ENCODE measurements around the gene TMA16.
A peak's percentile ranks its signal among the peaks of the same experiment; 100 is the strongest.

Gene TMA16

GRCh38 chr4:163485589-163485988 lies 8.9 kb upstream of the TMA16 start:
- Mint-ChIP-seq H3K27ac (no peak overlapping the region), H3K36me3 (ENCODE audit: low read depth) (no peaks in the 10 kb centered on the region), H3K9me3 (no peaks in the 10 kb centered on the region), H3K4me3 (no peak overlapping the region), H3K4me1 (ENCODE audit: low read depth) (peaks cover 8% of the 10 kb centered on the region), H3K27me3 (ENCODE audit: low read depth) (peaks cover 32% of the 10 kb centered on the region)
- no peak for DNase-seq (ENCODE audit: low spot score)

DNA sequence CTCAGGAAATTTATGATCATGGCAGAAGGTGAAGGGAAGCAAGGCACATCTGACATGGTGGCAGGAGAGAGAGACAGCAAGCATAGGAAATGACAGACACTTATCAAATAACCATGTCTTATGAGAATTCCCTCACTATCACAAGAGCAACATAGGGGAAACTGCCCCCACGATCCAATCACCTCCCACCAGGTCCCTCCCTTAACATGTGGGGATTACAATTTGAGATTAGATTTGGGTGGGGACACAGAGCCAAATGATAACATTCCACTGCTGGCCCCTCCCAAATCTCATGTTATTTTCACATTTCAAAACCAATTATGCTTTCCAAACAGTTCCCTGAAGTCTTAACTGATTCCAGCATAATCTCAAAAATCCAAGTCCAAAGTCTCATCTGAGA lies 8.2 kb upstream of the TMA16 start:
- Mint-ChIP-seq H3K4me3 (no peak overlapping the region), H3K36me3 (ENCODE audit: low read depth) (no peaks in the 10 kb centered on the region), H3K27me3 (ENCODE audit: low read depth) (peaks cover 31% of the 10 kb centered on the region)

GRCh38 chr4:163489929-163490328 lies 4.6 kb upstream of the TMA16 start:
- DNase-seq (ENCODE audit: low spot score): no peak
- Mint-ChIP-seq H3K27ac (no peak overlapping the region), H3K36me3 (ENCODE audit: low read depth) (no peaks in the 10 kb centered on the region), H3K4me3 (no peak overlapping the region), H3K4me1 (ENCODE audit: low read depth) (peaks cover 11% of the 10 kb centered on the region), H3K27me3 (ENCODE audit: low read depth) (peaks cover 32% of the 10 kb centered on the region), H3K9me3 (no peaks in the 10 kb centered on the region)

More for the DNA sequence above, 8.2 kb upstream of the TMA16 start:
- DNase-seq (ENCODE audit: low spot score): no peak
- Mint-ChIP-seq H3K9me3 (no peaks in the 10 kb centered on the region), H3K27ac (no peak overlapping the region), H3K4me1 (ENCODE audit: low read depth) (peaks cover 8% of the 10 kb centered on the region)

DNA sequence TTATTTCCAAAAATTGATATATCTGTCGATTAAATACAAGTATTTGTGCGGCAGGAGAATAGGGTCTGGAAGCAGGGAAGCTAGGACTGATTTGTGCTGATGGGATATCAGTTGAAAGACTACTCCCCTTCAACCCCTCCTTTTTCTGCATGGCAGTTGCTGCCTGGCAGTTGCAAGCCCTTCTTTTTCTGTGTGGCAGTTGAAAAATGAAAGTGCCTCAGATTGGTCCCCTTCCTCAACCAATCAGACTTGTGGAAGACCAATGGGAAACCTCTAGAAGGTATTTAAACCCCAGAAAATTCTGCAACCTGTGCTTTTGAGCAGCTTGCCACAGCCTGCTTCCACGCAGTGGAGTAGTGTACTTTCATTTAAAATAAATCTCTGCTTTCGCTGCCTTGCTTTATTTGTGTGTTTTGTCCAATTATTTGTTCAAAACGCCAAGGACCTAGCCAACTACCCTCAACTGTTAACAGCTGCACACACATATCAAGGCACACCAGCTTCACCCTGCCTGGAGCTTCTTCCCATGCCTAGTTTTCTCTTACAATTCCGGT lies 1.5 kb upstream of the TMA16 start:
- H3K36me3 Mint-ChIP-seq (ENCODE audit: low read depth): peaks cover 4% of the 10 kb centered on the region
- no peaks in the 10 kb centered on the region for H3K9me3 Mint-ChIP-seq
- DNase-seq (ENCODE audit: low spot score): no peak
- peak overlapping the region; percentile 98 for H3K27ac Mint-ChIP-seq
- H3K4me3 Mint-ChIP-seq: peak overlapping the region; percentile 91
- H3K4me1 Mint-ChIP-seq (ENCODE audit: low read depth): peaks cover 30% of the 10 kb centered on the region
- H3K27me3 Mint-ChIP-seq (ENCODE audit: low read depth): peaks cover 21% of the 10 kb centered on the region

DNA sequence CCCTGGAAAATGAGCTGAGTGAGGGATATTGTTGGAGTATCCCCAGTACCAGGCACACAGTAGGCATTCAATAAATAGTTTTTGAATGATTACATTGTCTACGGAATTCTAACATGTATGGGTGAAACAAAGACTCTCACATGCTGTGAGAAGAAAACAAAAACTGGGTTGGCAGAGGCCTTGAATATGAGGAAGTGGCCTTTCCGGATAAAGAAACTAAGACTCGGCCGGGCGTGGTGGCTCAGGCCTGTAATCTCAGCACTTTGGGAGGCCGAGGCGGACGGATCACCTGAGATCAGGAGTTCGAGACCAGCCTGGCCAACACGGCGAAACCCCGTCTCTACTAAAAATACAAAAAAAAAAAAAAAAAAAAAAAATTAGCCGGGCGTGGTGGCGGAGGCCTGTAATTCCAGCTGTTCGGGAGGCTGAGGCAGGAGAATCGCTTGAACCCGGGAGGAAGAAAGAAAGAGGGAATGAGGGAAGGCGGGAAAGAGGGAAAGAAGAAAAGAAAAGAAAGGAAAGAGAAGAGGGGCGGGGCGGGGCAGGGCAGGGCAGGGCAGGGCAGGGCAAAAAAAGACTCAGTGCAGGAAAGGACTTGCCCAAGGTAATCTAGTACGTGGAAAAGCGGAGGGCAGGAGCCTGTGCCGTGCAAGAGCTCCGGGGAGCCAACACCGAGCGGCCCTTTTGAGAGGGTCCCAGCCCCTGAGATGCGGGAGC lies 689 bp upstream of the TMA16 start:
- Mint-ChIP-seq H3K4me1 (ENCODE audit: low read depth) (peaks cover 25% of the 10 kb centered on the region), H3K27me3 (ENCODE audit: low read depth) (peaks cover 17% of the 10 kb centered on the region), H3K9me3 (no peaks in the 10 kb centered on the region), H3K27ac (peak overlapping the region; percentile 98), H3K4me3 (peak overlapping the region; percentile 91), H3K36me3 (ENCODE audit: low read depth) (peaks cover 4% of the 10 kb centered on the region)
- DNase-seq (ENCODE audit: low spot score): no peak

- Mint-ChIP-seq H3K27ac (peak overlapping the region; percentile 87), H3K36me3 (ENCODE audit: low read depth) (peaks cover 4% of the 10 kb centered on the region), H3K4me3 (peak overlapping the region; percentile 95), H3K9me3 (no peaks in the 10 kb centered on the region), H3K27me3 (ENCODE audit: low read depth) (peaks cover 3% of the 10 kb centered on the region), H3K4me1 (ENCODE audit: low read depth) (peaks cover 25% of the 10 kb centered on the region)
- no peak for DNase-seq (ENCODE audit: low spot score)
Measured at GRCh38 chr4:163495900-163496299, 1.4 kb downstream of the TMA16 start.

DNA sequence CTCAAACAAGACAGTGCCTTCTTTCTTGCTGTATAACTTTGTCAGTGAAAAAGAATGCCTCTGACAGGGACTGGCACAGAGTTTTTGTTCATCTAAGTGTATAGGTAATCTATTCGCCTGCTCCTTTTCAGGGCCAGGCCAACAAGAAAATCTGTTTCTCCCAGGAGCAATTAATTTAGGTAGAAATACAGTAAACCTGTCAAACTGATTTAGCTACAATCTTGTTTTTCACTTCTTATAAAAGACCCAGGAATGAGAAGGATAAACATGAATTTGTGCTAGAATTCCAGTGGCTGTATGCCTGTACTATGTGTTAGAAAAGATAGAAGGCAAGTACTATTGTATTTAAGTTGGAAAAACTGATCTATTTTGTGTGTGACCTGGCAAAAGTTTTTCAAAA lies 6.1 kb downstream of the TMA16 start:
- Mint-ChIP-seq H3K27me3 (ENCODE audit: low read depth) (no peaks in the 10 kb centered on the region), H3K36me3 (ENCODE audit: low read depth) (peaks cover 15% of the 10 kb centered on the region), H3K4me3 (no peak overlapping the region), H3K27ac (no peak overlapping the region), H3K4me1 (ENCODE audit: low read depth) (peaks cover 34% of the 10 kb centered on the region), H3K9me3 (peaks cover 8% of the 10 kb centered on the region)
- no peak for DNase-seq (ENCODE audit: low spot score)

DNA sequence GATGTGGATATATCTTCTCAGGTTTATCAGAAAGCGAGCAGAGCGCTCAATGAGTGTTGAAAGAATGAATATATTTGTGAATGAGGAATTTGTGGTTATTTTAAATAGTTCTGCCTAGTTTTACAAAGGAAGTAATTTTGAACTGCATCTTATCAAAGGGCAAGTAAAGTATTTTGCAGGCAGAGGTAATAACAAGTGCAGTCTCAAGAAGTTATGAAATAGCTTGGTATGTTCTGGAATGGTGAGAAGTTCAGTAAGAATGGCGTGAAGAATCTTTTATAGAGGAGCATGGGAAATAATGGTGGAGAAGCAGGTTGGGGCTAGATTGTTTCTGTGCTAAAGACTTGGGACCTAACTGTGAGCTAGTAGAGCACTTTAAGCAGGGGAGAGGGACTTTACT lies 10.9 kb downstream of the TMA16 start:
- Mint-ChIP-seq H3K27ac (no peak overlapping the region), H3K4me1 (ENCODE audit: low read depth) (peaks cover 17% of the 10 kb centered on the region)

GRCh38 chr4:163515198-163515597 lies 20.7 kb downstream of the TMA16 start:
- DNase-seq (ENCODE audit: low spot score): no peak
- H3K27ac Mint-ChIP-seq: no peak overlapping the region
- H3K9me3 Mint-ChIP-seq: no peaks in the 10 kb centered on the region
- H3K4me3 Mint-ChIP-seq: no peak overlapping the region
- H3K27me3 Mint-ChIP-seq (ENCODE audit: low read depth): no peaks in the 10 kb centered on the region
- no peaks in the 10 kb centered on the region for H3K4me1 Mint-ChIP-seq (ENCODE audit: low read depth)
- H3K36me3 Mint-ChIP-seq (ENCODE audit: low read depth): peaks cover 37% of the 10 kb centered on the region

More for the DNA sequence above, 10.9 kb downstream of the TMA16 start:
- no peak for DNase-seq (ENCODE audit: low spot score)
- no peaks in the 10 kb centered on the region for H3K27me3 Mint-ChIP-seq (ENCODE audit: low read depth)
- no peak overlapping the region for H3K4me3 Mint-ChIP-seq
- peaks cover 8% of the 10 kb centered on the region for H3K9me3 Mint-ChIP-seq
- peaks cover 25% of the 10 kb centered on the region for H3K36me3 Mint-ChIP-seq (ENCODE audit: low read depth)

DNA sequence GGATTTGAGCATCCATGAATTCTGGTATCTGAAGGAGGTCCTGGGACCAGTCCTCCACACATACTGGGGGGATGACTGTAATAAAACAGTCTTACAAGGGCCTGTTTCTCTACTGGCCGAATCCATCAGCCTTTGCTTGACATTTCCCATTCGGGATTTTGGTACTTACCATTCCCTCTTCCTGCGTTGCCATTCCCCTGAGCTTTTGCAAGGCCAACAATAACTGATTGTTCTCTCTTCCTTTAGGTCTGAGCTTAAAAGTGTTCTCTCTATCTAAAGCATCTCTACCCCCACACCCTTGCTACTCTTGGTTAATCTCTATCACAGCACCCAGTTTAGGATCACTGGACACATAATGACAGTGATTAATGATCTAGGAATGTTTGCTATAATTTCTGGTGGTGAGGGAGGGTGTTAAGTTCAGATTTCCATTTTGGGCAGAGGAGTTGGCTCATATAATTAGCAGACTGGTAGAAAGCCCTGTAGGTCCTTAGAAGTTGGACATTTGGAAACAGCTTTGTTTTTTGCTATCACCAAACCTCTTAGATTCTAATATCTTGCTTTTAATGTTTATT lies 29.4 kb downstream of the TMA16 start:
- peaks cover 41% of the 10 kb centered on the region for H3K36me3 Mint-ChIP-seq (ENCODE audit: low read depth)

DNA sequence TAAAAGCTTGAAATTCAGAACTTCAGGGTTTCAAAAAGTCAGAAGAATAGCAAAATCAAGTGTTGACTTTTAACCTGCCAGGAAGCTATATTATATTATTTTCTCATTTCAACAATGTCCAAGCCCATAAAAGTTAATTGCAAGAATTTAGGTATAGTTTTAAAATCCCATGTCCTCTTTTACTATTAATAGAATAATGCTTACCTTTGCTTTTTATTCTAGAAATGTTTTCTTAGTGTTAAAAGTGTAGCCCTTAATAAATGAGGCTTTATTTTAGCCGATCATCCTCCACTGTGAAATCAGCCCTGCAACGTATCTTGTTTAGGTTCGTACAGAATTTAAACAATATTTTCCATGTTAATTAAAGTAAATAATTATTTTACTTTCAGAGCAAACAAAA lies 31.5 kb downstream of the TMA16 start:
- Mint-ChIP-seq H3K27me3 (ENCODE audit: low read depth) (no peaks in the 10 kb centered on the region), H3K9me3 (no peaks in the 10 kb centered on the region), H3K36me3 (ENCODE audit: low read depth) (peaks cover 33% of the 10 kb centered on the region), H3K27ac (no peak overlapping the region), H3K4me1 (ENCODE audit: low read depth) (no peaks in the 10 kb centered on the region), H3K4me3 (no peak overlapping the region)
- no peak for DNase-seq (ENCODE audit: low spot score)

More for the DNA sequence above, 29.4 kb downstream of the TMA16 start:
- DNase-seq (ENCODE audit: low spot score): no peak
- Mint-ChIP-seq H3K9me3 (no peaks in the 10 kb centered on the region), H3K4me1 (ENCODE audit: low read depth) (no peaks in the 10 kb centered on the region), H3K27me3 (ENCODE audit: low read depth) (no peaks in the 10 kb centered on the region), H3K27ac (no peak overlapping the region), H3K4me3 (no peak overlapping the region)

DNA sequence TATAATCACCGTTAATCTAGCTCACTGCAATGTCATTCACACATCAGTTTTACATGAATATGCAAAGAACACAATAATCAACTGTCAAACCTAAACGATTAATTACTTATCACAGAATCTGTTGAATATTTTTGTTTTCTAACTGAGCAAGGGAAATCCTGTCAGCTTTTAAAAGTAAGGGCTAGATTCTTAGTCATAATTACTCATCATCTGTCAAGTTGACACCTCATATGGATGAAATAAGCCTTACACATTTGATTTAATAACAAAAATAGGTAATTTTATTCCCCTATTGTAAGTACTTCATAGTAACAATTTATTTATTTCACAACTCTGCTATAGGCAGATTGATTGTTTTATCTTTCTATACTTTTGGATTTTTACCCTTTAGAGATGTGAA lies 32.7 kb downstream of the TMA16 start:
- H3K9me3 Mint-ChIP-seq: no peaks in the 10 kb centered on the region
- no peak overlapping the region for H3K4me3 Mint-ChIP-seq
- no peaks in the 10 kb centered on the region for H3K4me1 Mint-ChIP-seq (ENCODE audit: low read depth)
- no peaks in the 10 kb centered on the region for H3K27me3 Mint-ChIP-seq (ENCODE audit: low read depth)
- peaks cover 31% of the 10 kb centered on the region for H3K36me3 Mint-ChIP-seq (ENCODE audit: low read depth)
- DNase-seq (ENCODE audit: low spot score): no peak
- H3K27ac Mint-ChIP-seq: no peak overlapping the region

GRCh38 chr4:163528653-163529052 lies 34.2 kb downstream of the TMA16 start:
- Mint-ChIP-seq H3K27ac (no peak overlapping the region), H3K27me3 (ENCODE audit: low read depth) (no peaks in the 10 kb centered on the region), H3K9me3 (no peaks in the 10 kb centered on the region), H3K4me1 (ENCODE audit: low read depth) (no peaks in the 10 kb centered on the region), H3K36me3 (ENCODE audit: low read depth) (peaks cover 23% of the 10 kb centered on the region), H3K4me3 (no peak overlapping the region)
- DNase-seq (ENCODE audit: low spot score): no peak

- H3K4me1 Mint-ChIP-seq (ENCODE audit: low read depth): no peaks in the 10 kb centered on the region
- no peak overlapping the region for H3K4me3 Mint-ChIP-seq
- no peaks in the 10 kb centered on the region for H3K9me3 Mint-ChIP-seq
- no peak overlapping the region for H3K27ac Mint-ChIP-seq
- H3K27me3 Mint-ChIP-seq (ENCODE audit: low read depth): no peaks in the 10 kb centered on the region
- DNase-seq (ENCODE audit: low spot score): no peak
- H3K36me3 Mint-ChIP-seq (ENCODE audit: low read depth): peaks cover 12% of the 10 kb centered on the region
Measured at GRCh38 chr4:163534056-163534455, 39.6 kb downstream of the TMA16 start.
